ENCODE measurements around the gene EMC9.

Gene EMC9

DNA sequence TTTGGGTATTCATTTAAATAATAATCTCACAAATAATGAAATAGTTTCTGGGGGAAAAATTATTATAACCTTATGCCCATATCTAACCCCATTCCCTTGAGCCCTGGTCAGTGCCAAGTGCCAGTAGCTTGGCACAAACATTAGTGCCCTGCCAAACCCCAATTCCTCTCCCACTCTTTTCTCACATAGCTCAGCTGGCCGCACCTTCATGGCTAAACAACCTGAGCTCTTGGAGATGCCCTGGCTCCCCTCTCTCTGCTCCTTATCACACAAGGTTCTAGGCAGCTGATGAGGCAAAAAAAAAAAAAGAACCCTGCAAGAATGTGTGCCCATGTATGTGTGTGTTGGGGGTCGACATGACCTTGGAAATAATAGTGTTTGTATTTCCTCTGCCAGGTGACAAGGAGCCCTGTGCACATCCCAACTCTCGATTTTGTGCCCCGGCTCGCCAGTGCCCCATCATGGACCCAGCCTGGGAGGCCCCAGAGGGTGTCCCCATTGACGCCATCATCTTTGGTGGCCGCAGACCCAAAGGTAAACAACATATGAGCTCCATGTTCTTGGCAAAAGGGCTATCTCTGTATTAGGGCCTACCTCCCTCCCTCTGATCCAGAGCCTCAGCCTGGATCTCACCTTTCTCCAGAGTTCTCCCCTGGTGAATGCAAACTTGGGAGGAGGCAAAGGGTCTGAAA is 38.9 kb downstream of the EMC9 start:
- DNase-seq = no peak

DNA sequence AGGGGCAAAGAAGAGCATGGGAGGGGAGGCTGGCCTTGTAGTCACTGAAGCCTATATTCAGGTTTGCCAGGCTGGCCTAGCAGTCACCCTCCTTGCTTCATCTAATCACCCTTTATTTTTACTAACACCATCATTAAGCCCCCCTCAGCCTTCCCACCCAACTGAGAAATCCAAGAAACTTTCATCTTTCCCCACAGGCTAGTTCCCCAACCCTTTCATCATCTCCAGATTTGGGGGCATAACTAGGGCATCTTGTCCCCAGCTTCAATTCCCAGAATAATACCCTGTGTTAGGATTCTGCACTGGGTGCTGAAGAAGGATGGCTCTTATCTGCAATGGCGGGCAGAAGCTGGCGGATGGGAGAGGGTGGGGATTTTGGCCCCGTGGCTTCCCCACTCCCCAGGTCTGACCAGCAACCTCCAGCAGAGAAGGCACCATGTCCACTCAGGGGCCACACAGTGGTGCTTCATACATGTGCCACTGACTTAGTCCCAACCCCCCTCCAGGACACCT is 40.4 kb downstream of the EMC9 start:
- DNase-seq = no peak

DNA sequence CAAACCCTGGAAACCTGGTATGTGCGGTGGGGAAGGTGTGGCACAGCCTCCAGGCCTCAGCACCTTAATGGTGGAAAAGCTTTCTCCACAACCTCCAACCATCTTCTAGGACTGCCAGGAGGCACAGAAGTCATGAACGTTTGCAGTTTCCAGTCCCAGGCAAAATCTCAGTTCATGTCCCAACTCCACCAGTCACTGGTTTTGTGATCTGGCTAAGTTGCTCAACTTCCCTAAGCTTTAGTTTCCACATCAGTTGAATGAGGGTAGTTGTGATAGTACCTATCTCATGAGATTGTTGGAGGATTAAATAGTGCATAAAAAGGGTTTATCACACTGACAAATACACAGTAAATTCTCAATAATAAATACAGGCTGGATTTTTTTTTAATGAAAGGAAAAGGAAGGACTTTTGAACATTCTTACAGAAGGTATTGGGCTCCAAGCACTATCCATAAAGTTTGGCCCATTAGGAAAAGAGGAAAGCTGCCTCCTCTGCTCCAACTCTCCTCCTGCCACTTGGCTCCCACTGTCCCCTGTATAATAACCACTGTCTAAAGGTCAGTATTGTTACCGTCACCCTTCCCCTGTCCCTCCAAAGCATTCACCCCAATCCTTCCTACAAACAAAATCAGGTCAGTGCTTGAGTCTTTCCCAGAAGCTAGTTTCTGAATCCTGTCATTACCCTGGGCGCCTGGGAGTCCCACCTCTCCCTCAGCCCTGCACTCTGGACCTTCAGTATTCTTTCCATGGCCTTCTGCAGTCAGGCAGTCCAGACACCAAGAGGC is 41.0 kb downstream of the EMC9 start:
- no peak for DNase-seq

DNA sequence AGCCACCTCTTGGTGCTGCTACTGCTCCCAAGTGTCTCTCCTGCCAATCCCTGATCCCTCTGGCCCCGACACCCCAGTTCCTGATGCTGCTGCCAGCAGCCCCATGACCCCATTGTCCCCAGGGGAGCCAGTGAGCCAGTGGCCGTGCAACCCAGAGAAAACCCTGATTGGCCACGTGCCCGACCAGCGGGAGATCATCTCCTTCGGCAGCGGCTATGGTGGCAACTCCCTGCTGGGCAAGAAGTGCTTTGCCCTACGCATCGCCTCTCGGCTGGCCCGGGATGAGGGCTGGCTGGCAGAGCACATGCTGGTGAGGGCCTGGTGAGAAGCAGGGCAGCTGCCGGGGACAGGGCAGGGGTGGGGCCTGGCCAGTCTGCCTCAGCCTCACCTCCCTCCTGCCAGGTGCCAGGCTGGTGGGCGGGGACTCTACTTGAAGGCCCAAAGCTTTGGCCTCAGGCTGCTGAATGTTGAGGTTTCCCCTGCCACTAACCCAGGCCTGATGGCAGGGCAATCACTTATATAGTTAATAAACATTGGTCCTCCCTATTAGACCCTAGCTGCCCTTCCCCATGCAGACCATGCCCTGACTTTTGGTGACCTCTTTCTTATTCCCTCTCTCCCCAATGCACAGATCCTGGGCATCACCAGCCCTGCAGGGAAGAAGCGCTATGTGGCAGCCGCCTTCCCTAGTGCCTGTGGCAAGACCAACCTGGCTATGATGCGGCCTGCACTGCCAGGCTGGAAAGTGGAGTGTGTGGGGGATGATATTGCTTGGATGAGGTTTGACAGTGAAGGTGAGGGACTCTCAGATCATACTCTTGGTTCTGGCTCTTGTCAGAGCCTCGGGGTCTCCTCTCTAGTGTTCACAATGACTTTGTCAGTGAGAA is 42.2 kb downstream of the EMC9 start:
- DNase-seq = no peak

DNA sequence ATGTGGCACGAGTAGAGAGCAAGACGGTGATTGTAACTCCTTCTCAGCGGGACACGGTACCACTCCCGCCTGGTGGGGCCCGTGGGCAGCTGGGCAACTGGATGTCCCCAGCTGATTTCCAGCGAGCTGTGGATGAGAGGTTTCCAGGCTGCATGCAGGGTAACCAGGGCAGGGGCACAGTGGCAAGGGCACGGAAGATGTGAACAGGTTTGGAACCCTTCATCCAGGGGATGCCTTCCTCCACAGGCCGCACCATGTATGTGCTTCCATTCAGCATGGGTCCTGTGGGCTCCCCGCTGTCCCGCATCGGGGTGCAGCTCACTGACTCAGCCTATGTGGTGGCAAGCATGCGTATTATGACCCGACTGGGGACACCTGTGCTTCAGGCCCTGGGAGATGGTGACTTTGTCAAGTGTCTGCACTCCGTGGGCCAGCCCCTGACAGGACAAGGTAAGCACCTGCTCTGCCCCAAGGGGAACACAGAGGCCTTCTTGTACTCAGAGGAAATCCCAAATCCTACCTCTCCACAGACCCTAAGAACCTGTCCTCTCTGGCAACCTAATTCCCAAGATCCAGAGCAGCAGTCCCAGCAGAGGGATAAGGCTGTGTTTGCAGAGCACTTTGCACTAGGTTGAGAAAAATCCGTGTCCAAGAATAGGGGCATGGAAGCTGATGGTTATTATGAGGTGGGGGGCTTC is 43.0 kb downstream of the EMC9 start:
- no peak for DNase-seq

DNA sequence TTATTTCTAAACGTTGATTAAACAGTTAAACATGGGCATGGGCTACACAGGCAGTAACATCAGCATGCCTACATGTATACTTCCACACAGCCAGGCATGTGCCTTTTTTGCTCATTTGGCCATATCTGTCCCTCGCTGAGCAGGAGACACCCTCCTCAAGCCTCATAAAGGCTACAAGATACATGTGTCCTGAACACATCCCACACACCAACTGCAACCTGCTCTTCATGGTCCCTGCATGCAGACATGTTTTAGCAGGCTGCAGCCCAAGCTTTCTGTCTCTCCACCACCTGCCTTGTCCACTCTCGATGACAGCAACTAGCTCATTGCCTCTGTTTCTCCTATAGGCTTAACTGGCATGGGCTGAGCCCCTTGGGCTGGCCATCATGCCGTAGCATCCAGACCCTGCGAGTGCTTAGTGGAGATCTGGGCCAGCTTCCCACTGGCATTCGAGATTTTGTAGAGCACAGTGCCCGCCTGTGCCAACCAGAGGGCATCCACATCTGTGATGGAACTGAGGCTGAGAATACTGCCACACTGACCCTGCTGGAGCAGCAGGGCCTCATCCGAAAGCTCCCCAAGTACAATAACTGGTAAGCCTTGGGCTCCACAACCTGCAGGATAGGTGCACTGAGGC is 44.7 kb downstream of the EMC9 start:
- no peak for DNase-seq

DNA sequence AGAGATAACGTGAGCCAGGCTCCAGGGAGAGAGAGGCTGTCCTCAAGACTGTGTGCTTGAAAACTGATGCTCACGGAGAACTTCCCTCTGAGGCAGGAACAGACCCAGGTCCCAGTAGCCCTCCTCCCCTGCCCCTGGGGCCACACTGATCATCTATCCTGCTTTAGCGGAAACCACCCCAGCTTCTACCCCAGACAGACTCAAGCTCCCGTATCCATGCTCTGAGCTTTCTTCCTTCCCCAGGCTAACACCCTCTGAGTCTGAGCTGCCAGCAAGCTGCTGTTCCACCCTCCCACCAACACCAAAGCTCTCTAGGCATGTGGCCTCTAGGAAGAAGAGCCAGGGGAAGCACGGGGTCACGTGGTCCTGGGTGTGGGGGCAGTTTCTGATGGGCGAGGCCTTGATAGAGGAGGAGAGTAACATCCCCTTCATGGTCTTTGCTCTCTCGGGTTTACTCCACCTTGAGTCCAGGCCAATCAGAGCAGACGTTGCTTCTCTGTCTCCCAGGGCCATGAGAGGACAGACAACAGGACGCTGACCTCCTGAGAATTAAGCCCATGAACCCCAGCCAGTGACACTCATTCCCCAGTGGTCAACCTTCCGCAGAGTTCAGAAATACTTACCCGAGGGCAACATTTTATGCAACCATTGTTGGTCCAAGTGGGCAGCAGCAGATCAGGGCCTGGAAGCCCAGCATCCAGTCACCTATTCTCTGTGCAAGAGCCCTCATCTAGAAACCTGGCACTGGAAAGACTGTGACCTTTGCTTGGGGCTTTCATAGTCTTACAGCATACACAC is 45.9 kb downstream of the EMC9 start:
- DNase-seq = no peak

DNA sequence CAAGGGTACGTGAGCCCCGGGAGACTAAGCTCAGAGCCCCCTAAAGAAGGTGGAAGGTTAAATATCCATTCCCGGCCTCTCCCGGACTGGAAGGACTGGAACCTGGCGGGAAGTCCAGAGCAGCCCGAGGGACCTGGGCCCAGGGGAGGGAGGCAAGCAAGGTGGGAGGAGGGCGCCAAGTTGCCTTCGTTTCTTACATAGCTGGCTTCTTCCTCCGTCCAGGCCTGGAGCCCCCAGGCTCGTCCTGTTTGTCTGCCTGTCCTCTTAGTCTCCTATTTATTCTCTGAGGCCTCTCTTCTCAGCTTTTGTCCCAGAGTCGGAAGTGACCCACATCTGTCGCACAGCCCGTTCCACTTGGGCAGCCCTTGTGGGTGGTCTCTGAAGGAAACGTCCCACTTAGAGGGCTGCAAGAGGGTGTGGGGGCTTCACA is 46.5 kb downstream of the EMC9 start:
- no peak for DNase-seq

DNA sequence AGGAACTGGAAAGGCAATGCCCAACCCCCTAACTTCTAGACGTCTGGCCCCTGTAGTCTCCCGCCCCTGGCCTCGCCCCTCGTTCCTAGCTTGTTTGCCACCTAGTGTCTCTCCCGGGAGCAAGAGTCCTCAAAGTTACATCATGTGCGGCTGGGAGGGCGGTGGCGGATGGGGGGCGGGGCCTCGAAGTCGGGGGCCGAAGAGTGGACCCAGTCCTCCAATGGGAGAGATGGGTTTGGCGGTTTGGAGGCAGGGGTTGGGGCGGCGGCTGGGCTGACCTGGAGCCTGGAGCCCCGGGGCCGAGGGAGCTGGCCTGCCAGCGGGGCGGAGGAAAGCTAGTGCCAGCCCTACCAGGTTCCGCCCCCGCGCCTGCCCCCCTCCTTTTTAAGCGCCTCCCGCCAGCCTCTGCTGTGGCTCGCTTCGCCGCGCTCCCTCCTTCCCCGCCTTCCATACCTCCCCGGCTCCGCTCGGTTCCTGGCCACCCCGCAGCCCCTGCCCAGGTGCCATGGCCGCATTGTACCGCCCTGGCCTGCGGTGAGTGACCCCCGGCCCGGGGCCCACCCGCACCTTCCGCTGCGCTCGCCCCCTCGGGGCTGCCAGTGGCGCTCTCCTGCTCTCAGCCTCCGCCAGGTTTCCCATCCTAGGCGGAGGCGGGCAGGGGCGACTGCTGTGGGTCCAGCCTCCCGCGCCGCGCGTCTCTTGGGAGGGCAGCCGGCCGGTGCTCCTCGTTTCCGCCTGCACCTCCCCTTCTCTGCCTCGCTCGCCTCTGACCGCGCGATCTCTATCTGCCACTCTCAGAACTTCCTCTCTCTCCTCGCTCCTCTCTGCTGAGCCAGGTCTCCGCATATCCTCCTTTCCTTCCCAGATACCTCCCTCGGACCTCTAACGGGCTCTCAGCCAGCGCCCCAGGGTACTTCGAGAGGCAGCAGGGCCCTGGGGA is 47.2 kb downstream of the EMC9 start, which contains the start of gene PCK2:
TSS of gene PCK2 (plus strand) at position 411 of the 940 bp plus-strand sequence. CDS start at position 506, 95 bp downstream.
- no peak for DNase-seq

DNA sequence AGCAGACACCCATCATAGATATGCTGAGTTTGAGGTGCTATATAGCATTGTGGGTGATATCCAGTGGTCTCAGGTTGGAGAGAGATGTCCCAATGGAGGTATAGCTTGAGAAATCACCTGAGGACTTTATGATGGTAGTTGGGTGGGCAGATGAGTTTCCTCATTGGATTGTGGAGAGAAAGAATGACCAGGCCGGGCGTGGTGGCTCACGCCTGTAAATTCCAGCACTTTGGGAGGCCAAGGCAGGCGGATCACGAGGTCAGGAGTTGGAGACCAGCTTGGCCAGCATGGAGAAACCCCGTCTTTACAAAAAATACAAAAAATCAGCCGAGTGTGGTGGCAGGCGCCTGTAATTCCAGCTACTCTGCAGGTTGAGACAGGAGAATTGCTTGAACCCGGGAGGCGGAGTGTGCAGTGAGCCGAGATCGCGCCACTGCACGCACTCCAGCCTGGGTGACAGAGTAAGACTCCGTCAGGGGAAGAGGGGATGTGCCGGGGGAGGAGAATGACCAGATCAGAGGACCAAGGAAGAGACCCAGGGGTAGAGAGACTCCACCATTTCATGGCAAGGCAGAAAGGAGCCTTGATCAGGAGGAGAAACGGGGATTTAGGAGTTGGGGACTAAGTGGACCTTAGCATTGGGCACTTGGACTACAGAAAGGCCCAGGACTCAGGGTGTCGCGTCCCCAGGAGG is 48.0 kb downstream of the EMC9 start:
- no peak for DNase-seq

DNA sequence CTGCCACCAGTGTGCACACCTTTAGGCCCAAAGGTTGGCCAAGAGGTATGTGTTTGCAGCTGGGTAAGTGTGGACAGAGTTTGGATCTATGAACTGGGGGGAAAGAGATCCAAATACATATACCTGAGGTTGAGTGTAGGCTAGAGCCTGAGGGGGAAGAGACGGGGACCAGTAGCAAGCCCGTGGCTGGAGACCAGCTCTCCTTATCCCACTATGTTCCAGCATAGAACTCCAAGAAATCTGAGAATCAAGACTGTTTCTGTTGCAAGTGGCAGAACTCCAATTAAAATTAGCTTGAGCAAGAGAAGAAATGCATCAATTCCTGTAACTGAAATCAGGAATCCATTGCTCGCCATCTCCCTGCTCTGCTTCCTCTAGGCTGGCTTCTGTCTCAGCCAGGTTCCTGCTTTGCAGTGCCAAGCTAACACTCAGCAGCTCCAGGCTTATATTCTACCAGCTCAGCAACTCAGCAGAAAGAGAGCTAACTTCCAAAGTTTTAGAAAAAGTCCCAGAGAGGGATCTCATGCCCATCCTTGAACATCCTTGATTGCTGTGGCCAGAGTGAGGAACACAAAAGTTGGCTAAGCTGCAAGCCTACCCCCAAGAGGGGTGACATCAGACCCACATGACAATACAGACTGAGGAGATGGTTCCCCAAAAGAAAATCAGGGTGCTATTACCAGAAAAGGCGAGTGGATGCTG is 48.7 kb downstream of the EMC9 start:
- no peak for DNase-seq

DNA sequence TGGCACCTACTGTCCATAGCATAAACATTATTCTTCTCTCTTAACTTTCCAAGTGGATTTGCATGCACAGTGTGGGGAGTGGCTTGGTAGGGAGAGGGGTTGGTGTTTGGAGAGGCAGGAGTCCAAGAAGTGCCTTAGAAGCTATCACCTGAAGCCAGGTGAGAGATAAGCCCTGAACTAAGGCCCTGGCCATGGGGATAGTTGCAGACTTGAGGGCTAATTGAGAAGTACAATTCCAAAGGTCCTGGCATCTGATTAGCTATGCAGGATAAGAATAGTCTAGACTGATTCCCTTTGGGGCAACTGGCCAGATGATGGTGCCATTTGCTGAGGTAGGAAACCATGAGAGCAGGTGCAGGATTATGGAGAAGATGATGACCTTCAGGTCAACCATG is 49.3 kb downstream of the EMC9 start:
- DNase-seq = no peak

DNA sequence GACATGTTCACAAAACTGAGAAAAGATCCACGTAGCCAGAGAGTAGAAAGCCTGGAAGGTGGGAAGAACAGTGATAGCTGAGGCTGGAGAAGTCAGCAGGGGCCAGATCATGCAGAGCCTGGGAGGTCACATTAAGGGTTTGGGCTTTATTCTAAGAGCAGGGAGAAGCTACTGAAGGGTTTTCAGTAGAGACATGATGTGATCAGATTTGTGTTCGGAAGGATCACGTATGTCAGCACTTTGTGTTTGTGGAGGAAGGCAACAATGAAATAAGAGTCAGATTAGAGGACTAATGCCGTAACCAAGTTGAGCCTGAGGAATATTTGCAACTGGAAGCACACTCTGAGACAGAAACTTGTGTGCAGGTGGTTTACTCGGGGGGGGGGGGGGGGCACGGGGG is 51.5 kb downstream of the EMC9 start:
- no peak for DNase-seq

Measured in cortex of kidney (tissue), 1 donor.